Panc1 (cell line): ENCODE results near the gene MDC1.
"Not testable (repeated sequence)": the region's sequence is repeated elsewhere in the genome, so short reads cannot be mapped to it uniquely, and the experiment has no call there.

Experiments
- CTCF ChIP-seq: fragments of 450-650 bp; IDR thresholded peaks from 2 replicates; pipeline ENCODE4 v1.5.1; 2017; ENCODE audit warnings: mild to moderate bottlenecking
- POLR2AphosphoS5 ChIP-seq: IDR thresholded peaks from 2 replicates; pipeline ENCODE4 v1.6.1; 2012; ENCODE audit warnings: mild to moderate bottlenecking, low read depth, low read length, moderate library complexity
- REST ChIP-seq, 2 experiments: IDR thresholded peaks; 2 replicates each; pipeline ENCODE4 v1.6.1; 2011 to 2012; ENCODE audit warnings: low read depth in 2 of 2, control low read depth in 1 of 2, low read length in 1 of 2, mild to moderate bottlenecking in 1 of 2, moderate library complexity in 1 of 2; ENCODE audit not compliant: insufficient read depth in 1 of 2
- SIN3A ChIP-seq: IDR thresholded peaks from 2 replicates; pipeline ENCODE4 v1.6.1; 2012; ENCODE audit warnings: low read depth, mild to moderate bottlenecking, low read length, moderate library complexity, borderline replicate concordance; ENCODE audit not compliant: insufficient read depth
- TCF7L2 ChIP-seq: IDR thresholded peaks from 2 replicates; pipeline ENCODE4 v1.6.1; 2011; ENCODE audit warnings: mild to moderate bottlenecking, low read depth, low read length, inconsistent platforms

- TF ChIP-seq REST (IDR thresholded peaks at IDR 0.05; ENCODE audit: insufficient read depth in 1 of 2, low read depth in 2 of 2, low read length in 1 of 2); CTCF; POLR2AphosphoS5; SIN3A; TCF7L2: not testable (repeated sequence)
Observed at GRCh38 chr6:30723159-30723842, 6.2 kb upstream of the MDC1 start.
